GM23338 (cell line): ENCODE data around the gene AFF1.

Experiments
- CTCF ChIP-seq, 2 experiments: fragments of 200-600 bp in 1 of 2; sonication (generic) in 1 of 2; conservative IDR thresholded peaks; 2 replicates each; pipeline versions ENCODE4 v1.5.1 to v1.6.1; 2016 to 2017; ENCODE audit warnings: antibody characterized with exemption in 2 of 2, low read depth in 2 of 2, mild to moderate bottlenecking in 2 of 2, moderate library complexity in 1 of 2
- ETS1 ChIP-seq: IDR thresholded peaks from 2 replicates; pipeline ENCODE4 v1.6.1; 2016; ENCODE audit warnings: antibody characterized with exemption
- EZH2 ChIP-seq: fragments of 200-600 bp; sonication (generic); IDR thresholded peaks from one replicate; pipeline ENCODE4 v1.8.0; 2017; ENCODE audit warnings: antibody characterized with exemption, mild to moderate bottlenecking, low read depth; ENCODE audit not compliant: unreplicated experiment
- EZH2phosphoT487 ChIP-seq: fragments of 200-600 bp; sonication (generic); IDR thresholded peaks from one replicate; pipeline ENCODE4 v1.8.1; 2018; ENCODE audit warnings: antibody characterized with exemption; ENCODE audit not compliant: unreplicated experiment
- JUNB ChIP-seq: IDR thresholded peaks from one replicate; pipeline ENCODE4 v1.6.1; 2016; ENCODE audit warnings: antibody characterized with exemption; ENCODE audit not compliant: unreplicated experiment
- NANOG ChIP-seq: IDR thresholded peaks from 2 replicates; pipeline ENCODE4 v1.6.1; 2016; ENCODE audit warnings: antibody characterized with exemption, borderline replicate concordance
- POLR2AphosphoS5 ChIP-seq: IDR thresholded peaks from 2 replicates; pipeline ENCODE4 v1.6.1; 2016; ENCODE audit warnings: antibody characterized with exemption, low read depth
- REST ChIP-seq: IDR thresholded peaks from one replicate; pipeline ENCODE4 v1.6.1; 2018; ENCODE audit warnings: antibody characterized with exemption; ENCODE audit not compliant: unreplicated experiment
- STAT1 ChIP-seq: IDR thresholded peaks from one replicate; pipeline ENCODE4 v1.6.1; 2016; ENCODE audit warnings: antibody characterized with exemption; ENCODE audit not compliant: unreplicated experiment
- ZNF331 ChIP-seq: fragments of 250-450 bp; sonication (Bioruptor Pico); IDR thresholded peaks from 2 replicates; pipeline ENCODE4 v1.5.0; 2020; ENCODE audit warnings: low read depth, mild to moderate bottlenecking, moderate library complexity

GRCh38 chr4:87037671-87038334 is 103.0 kb downstream of the AFF1 start:
- TF ChIP-seq REST (no peak), CTCF (conservative IDR thresholded peaks at IDR 0.05; ENCODE audit: low read depth in 2 of 2) (no peak), ZNF331 (CRISPR knock-in tag) (no peak), EZH2phosphoT487 (no peak), EZH2 (no peak), POLR2AphosphoS5 (no peak), NANOG (no peak), ETS1 (no peak), JUNB (no peak), STAT1 (no peak)
